Measurements from ENCODE around the gene ANKRD6.

ANKRD6 gene

DNA sequence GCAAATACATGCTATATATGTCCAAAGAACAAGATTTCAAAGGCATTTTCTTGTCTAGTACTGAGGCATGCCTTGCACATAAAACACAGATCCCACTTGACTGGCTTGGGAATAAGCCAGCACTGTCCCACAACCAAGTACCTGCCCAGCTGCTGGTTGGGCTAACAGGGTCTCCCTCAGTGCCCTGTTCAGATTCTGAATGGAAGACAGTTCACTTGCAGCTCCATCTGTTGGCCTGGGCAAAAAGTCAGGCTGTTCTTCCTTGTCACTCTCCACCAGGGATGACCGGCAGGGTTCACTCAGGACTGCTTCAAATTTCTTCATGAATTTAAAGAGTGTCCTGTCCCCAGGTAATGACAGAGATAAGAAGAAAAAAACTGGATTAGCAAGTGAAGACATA is 250.0 kb downstream of the ANKRD6 start:
- no peak for DNase-seq (ENCODE audit: low read depth in 2 of 3, low spot score in 2 of 3)
